ENCODE results near the gene COL6A2. TPM values are rescaled to one million over a fixed set of nuclear protein-coding genes. Genes with fewer than 3 reads are reported as not detected.

Gene COL6A2
- total RNA-seq, 1 experiment from 2014 or later, result 87.0 TPM

DNA sequence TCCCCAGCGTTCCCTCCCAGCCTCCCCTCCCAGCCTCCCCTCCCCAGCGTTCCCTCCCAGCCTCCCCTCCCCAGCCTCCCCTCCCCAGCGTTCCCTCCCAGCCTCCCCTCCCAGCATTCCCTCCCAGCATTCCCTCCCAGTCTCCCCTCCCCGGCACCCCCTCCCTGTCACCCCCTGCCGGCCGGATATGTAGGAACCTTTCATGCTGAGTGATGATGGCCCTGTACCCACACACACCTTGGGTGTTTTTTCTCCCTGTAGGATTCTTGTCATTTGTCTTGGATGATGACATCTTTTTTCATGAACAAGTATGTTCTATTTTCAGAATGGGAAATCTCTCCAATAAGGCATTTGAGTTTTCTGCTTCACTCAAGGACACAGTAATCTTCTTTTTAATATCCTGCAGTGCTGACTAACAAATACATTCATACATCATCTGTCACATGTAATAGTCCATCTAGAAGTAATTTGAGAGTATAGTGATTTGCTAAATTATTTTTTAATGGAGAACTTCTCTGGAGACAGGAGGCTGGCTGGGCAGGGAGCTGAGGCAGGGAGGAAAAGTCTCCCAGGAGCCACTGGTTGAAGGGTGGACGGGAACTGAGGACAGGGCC lies 38.0 kb downstream of the COL6A2 start:
- no peak overlapping the region for H2AFZ ChIP-seq (ENCODE audit: low read depth, low read length, poor library complexity, severe bottlenecking)
- RAD21 ChIA-PET (ENCODE audit: low non-redundant PET in 1 of 2, low total read pairs in 2 of 2, uncharacterized antibody in 2 of 2, unreplicated experiment in 2 of 2), result no interaction called here

GRCh38 chr21:46136739-46137349 lies 38.9 kb downstream of the COL6A2 start:
- BruUV-seq (replicated peaks), result no TSS peak
- intact Hi-C loops (cut with micrococcal nuclease), result no loop called here
- Histone ChIP-seq H2AFZ (ENCODE audit: low read depth, low read length, poor library complexity, severe bottlenecking) (no peak overlapping the region), H3K9ac (ENCODE audit: low read length) (no peak overlapping the region), H4K20me1 (ENCODE audit: insufficient read depth) (no peaks in the 10 kb centered on the region), H3K4me3 (replicated peaks in 1 of 2; ENCODE audit: low read depth in 1 of 2, low read length in 2 of 2) (no peak overlapping the region), H3K27ac (ENCODE audit: low read depth, low read length) (no peak overlapping the region), H3K36me3 (ENCODE audit: control insufficient read depth in 1 of 2, insufficient read depth in 2 of 2, low read length in 2 of 2) (no peaks in the 10 kb centered on the region), H3K9me2 (ENCODE audit: insufficient read depth) (no peaks in the 10 kb centered on the region), H3K4me1 (ENCODE audit: control insufficient read depth in 1 of 2, insufficient read depth in 2 of 2, low read length in 2 of 2) (no peaks in the 10 kb centered on the region), H3K27me3 (ENCODE audit: insufficient read depth, low read length) (no peaks in the 10 kb centered on the region), H3K9me3 (ENCODE audit: control insufficient read depth in 1 of 2, insufficient read depth in 1 of 2, low read depth in 1 of 2, low read length in 2 of 2) (no peaks in the 10 kb centered on the region), H3K4me2 (ENCODE audit: low read length) (no peak overlapping the region), H3K79me2 (ENCODE audit: insufficient read depth, low read length) (no peaks in the 10 kb centered on the region)
- TF ChIP-seq POLR2AphosphoS5 (IDR thresholded peaks at IDR 0.05; ENCODE audit: low read depth, low read length) (no peak), REST (IDR thresholded peaks at IDR 0.05; ENCODE audit: low read depth) (no peak), EZH2 (IDR thresholded peaks at IDR 0.05) (no peak), EZH2phosphoT487 (IDR thresholded peaks at IDR 0.05; ENCODE audit: borderline replicate concordance) (no peak), TCF7L2 (IDR thresholded peaks at IDR 0.05; ENCODE audit: borderline replicate concordance, extremely low read depth, insufficient read depth, insufficient read length) (no peak), FOSL1 (IDR thresholded peaks at IDR 0.05; ENCODE audit: low read depth) (no peak)
- TF ChIP-seq, protein P1, sequence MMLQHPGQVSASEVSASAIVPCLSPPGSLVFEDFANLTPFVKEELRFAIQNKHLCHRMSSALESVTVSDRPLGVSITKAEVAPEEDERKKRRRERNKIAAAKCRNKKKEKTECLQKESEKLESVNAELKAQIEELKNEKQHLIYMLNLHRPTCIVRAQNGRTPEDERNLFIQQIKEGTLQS (IDR thresholded peaks at IDR 0.05), result no peak
- ChIA-PET RAD21 (ENCODE audit: low non-redundant PET in 1 of 2, low total read pairs in 2 of 2, uncharacterized antibody in 2 of 2, unreplicated experiment in 2 of 2) (no interaction called here), POLR2A (no interaction called here), CTCF (no interaction called here)
- no peak for ATAC-seq
- no peak for DNase-seq (ENCODE audit: low read depth, low spot score)

More for the DNA sequence above, 38.0 kb downstream of the COL6A2 start:
- ChIA-PET POLR2A (no interaction called here), CTCF (no interaction called here)
- no peaks in the 10 kb centered on the region for H3K4me1 ChIP-seq (ENCODE audit: control insufficient read depth in 1 of 2, insufficient read depth in 2 of 2, low read length in 2 of 2)
- no peak for DNase-seq (ENCODE audit: low read depth, low spot score)
- H3K27ac ChIP-seq (ENCODE audit: low read depth, low read length), result no peak overlapping the region
- BruUV-seq (replicated peaks), result no TSS peak
- H3K9ac ChIP-seq (ENCODE audit: low read length), result no peak overlapping the region
- no peaks in the 10 kb centered on the region for H4K20me1 ChIP-seq (ENCODE audit: insufficient read depth)
- no peak overlapping the region for H3K4me3 ChIP-seq (replicated peaks in 1 of 2; ENCODE audit: low read depth in 1 of 2, low read length in 2 of 2)
- TF ChIP-seq EZH2phosphoT487 (IDR thresholded peaks at IDR 0.05; ENCODE audit: borderline replicate concordance), result no peak
- H3K9me2 ChIP-seq (ENCODE audit: insufficient read depth), result no peaks in the 10 kb centered on the region
- intact Hi-C loops (cut with micrococcal nuclease), result no loop called here
- no peaks in the 10 kb centered on the region for H3K36me3 ChIP-seq (ENCODE audit: control insufficient read depth in 1 of 2, insufficient read depth in 2 of 2, low read length in 2 of 2)
- H3K4me2 ChIP-seq (ENCODE audit: low read length), result no peak overlapping the region
- no peaks in the 10 kb centered on the region for H3K27me3 ChIP-seq (ENCODE audit: insufficient read depth, low read length)
- no peak for ATAC-seq
- no peaks in the 10 kb centered on the region for H3K9me3 ChIP-seq (ENCODE audit: control insufficient read depth in 1 of 2, insufficient read depth in 1 of 2, low read depth in 1 of 2, low read length in 2 of 2)
- no peaks in the 10 kb centered on the region for H3K79me2 ChIP-seq (ENCODE audit: insufficient read depth, low read length)

Data from HCT116 (cell line).